Cardiac fibroblast (primary cell): ENCODE data around the gene SMC4.
A peak's percentile ranks its signal among the peaks of the same experiment; 100 is the strongest.

Experiments used
- DNase-seq, 2 donors: peaks; one replicate each; pipeline versions ENCODE4 v3.0.0 to v3.0.0-alpha.2; 2010; ENCODE audit warnings: low read depth in 2 of 2
- H3K4me3 ChIP-seq, 2 donors: replicated peaks in 1 of 2; 1 replicate in 1 of 2; 2 replicates in 1 of 2; pipeline ENCODE4 v1.5.1; 2011; ENCODE audit warnings: low read depth in 2 of 2, low read length in 2 of 2, mild to moderate bottlenecking in 2 of 2, moderate library complexity in 1 of 2
- CTCF ChIP-seq: IDR thresholded peaks from one replicate; pipeline ENCODE4 v1.5.1; 2011; ENCODE audit warnings: low read depth, mild to moderate bottlenecking, low read length, inconsistent platforms

Gene SMC4

GRCh38 chr3:160480931-160481330, 81.5 kb downstream of the SMC4 start:
- no peak for TF ChIP-seq CTCF
- peak in 1 of 2 donors; percentile 26 for DNase-seq
- no peak overlapping the region for H3K4me3 ChIP-seq

GRCh38 chr3:160481856-160482255, 82.4 kb downstream of the SMC4 start:
- H3K4me3 ChIP-seq: no peak overlapping the region
- no peak for TF ChIP-seq CTCF
- no peak for DNase-seq

GRCh38 chr3:160482796-160483195, 83.3 kb downstream of the SMC4 start:
- DNase-seq: no peak
- no peak for TF ChIP-seq CTCF
- H3K4me3 ChIP-seq: no peak overlapping the region
